SK-N-MC (cell line): ENCODE data around the gene GHRL.

Source experiments
- DNase-seq: peaks from one replicate; pipeline ENCODE4 v3.0.0-alpha.2; 2011; ENCODE audit warnings: low read depth, low spot score
- H3K27ac ChIP-seq: fragments of 200-600 bp; sonication (generic); 2 replicates; pipeline ENCODE4 v1.5.1; 2016; ENCODE audit warnings: mixed run types
- H3K36me3 ChIP-seq: fragments of 200-600 bp; sonication (generic); 2 replicates; pipeline ENCODE4 v1.6.1; 2017; ENCODE audit warnings: antibody characterized with exemption, low read length, mixed read lengths; ENCODE audit not compliant: insufficient read depth
- H3K4me3 ChIP-seq: fragments of 200-600 bp; sonication (generic); 2 replicates; pipeline ENCODE4 v1.5.1; 2016
- H3K9ac ChIP-seq: fragments of 200-600 bp; sonication (generic); 2 replicates; pipeline ENCODE4 v1.8.0; 2017; ENCODE audit warnings: mixed run types, mixed read lengths; ENCODE audit not compliant: insufficient read length
- H3K9me3 ChIP-seq: fragments of 200-600 bp; sonication (generic); 2 replicates; pipeline ENCODE4 v1.6.1; 2017; ENCODE audit warnings: low read depth, mild to moderate bottlenecking, antibody characterized with exemption, low read length, moderate library complexity, mixed read lengths
- EZH2 ChIP-seq: fragments of 200-600 bp; sonication (generic); IDR thresholded peaks from one replicate; pipeline ENCODE4 v1.6.1; 2017; ENCODE audit warnings: antibody characterized with exemption
- FOXP2 ChIP-seq: optimal IDR thresholded peaks from 2 replicates; pipeline ENCODE3; 2011; ENCODE audit warnings: mild to moderate bottlenecking, moderate library complexity; ENCODE audit not compliant: insufficient read depth; ENCODE audit errors: extremely low read length, control extremely low read depth
- POLR2AphosphoS5 ChIP-seq: IDR thresholded peaks from 2 replicates; pipeline ENCODE4 v1.6.1; 2012; ENCODE audit warnings: mild to moderate bottlenecking, low read depth, low read length, borderline replicate concordance

Gene GHRL

DNA sequence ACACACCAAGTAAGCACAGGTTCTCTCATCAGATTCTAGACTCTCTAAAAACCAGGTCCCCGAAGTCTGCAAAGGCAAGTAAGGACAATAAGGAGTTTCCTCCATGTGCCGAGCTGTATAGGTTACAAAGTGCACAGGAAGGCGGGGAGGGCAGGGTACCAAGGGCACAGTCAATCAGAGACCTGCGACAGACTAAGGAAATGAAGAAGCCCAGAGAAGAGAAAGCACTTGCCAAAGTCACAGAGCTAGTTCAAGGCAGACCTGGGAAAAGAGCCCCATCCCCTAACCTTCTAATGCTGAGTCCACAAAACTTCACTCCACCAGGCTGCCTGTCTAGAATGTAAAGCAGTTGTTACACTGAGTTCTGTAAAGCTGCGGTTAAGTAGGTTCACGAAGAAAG lies 26.5 kb upstream of the GHRL start:
- no peak for DNase-seq
- Histone ChIP-seq H3K27ac (no peak overlapping the region), H3K9me3 (no peaks in the 10 kb centered on the region), H3K4me3 (no peak overlapping the region), H3K9ac (no peak overlapping the region), H3K36me3 (peaks cover 15% of the 10 kb centered on the region; the same call in 1 of the 2 replicates)
- TF ChIP-seq EZH2, result no peak

DNA sequence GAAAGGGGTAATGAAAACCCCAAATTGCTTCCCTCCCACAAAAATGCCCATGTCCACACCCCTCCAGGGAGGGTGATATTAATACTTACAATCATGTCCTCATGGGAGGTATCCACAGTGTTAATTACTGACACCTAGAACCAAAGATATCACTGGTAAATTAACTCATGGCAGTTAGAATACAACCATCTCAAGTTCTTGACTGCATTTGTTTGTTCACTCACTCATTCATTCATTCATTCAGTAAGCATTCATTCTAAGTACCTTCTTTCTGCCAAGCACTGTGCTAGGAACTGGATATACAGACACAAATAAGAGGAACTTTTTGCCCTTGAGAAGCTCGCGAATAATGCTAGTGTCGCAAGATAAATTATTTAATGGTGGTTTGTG lies 25.2 kb upstream of the GHRL start:
- Histone ChIP-seq H3K9me3 (no peaks in the 10 kb centered on the region), H3K27ac (no peak overlapping the region), H3K9ac (no peak overlapping the region), H3K36me3 (peaks cover 15% of the 10 kb centered on the region; the same call in 1 of the 2 replicates), H3K4me3 (no peak overlapping the region)
- TF ChIP-seq EZH2, result no peak
- no peak for TF ChIP-seq POLR2AphosphoS5
- TF ChIP-seq FOXP2, result no peak
- DNase-seq, result no peak

DNA sequence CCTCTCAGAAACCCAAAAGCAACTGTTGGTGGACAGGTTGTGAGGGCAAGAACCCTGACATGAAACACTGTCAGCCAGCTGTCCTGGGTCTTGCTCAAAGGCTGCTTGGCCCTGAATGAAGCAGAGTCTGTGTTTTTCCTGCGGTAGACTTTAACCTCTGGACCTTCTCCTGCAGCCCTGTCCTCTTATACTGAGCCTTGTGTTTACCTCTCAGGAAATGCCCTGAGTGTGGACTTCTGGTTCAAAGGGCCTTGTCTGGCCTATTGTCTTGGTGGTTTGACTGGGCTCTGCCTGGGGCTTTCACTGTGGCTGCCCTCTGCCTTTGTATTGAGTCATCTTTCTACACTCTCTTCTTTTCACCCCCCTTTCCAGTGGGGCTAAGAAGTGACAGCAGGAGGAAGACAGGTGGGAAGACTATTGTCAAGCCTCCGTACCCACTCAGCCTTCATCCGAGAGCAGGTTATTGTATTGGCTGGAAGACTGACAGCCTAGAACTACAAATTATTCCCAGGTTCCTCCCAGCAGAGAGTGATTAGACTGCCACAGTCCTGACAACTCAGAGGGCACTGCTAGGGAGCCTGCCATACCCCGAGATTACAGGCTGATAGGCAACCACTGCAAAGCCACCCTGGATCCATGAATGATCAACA lies 24.7 kb upstream of the GHRL start:
- Histone ChIP-seq H3K9ac (no peak overlapping the region), H3K27ac (no peak overlapping the region), H3K9me3 (no peaks in the 10 kb centered on the region), H3K36me3 (peaks cover 15% of the 10 kb centered on the region; the same call in 1 of the 2 replicates), H3K4me3 (no peak overlapping the region)
- no peak for DNase-seq
- TF ChIP-seq FOXP2 (no peak), POLR2AphosphoS5 (no peak), EZH2 (no peak)

- DNase-seq, result no peak
- Histone ChIP-seq H3K4me3 (no peak overlapping the region), H3K36me3 (peaks cover 15% of the 10 kb centered on the region; the same call in 1 of the 2 replicates), H3K27ac (no peak overlapping the region), H3K9me3 (no peaks in the 10 kb centered on the region), H3K9ac (no peak overlapping the region)
- TF ChIP-seq POLR2AphosphoS5 (no peak), EZH2 (no peak), FOXP2 (no peak)
These were observed 23.1 kb upstream of the GHRL start for GRCh38 chr3:10315771-10316344.

DNA sequence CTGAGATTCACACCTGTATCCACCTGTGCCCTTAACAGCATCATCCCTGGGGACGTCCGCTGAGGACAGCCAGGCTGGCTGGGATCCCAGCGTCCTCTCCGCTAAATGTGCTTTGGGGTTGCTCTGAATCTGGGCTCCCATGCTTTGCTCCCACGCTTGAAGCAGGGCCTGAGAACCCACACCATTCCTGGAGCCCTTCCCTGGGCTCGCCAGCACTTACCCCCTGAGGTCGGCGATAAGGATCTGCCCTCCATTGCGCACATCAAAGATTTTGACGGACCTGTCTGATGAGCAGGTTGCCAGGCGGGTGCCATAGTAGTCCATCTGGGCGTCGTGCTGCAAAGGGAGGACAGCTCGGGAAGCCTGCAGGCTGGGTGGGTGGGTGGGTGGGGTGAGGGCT lies 22.4 kb upstream of the GHRL start:
- Histone ChIP-seq H3K9me3 (no peaks in the 10 kb centered on the region), H3K9ac (no peak overlapping the region), H3K4me3 (no peak overlapping the region), H3K27ac (no peak overlapping the region), H3K36me3 (peaks cover 15% of the 10 kb centered on the region; the same call in 1 of the 2 replicates)
- TF ChIP-seq POLR2AphosphoS5 (no peak), FOXP2 (no peak), EZH2 (no peak)
- DNase-seq, result no peak

- H3K27ac ChIP-seq, result no peak overlapping the region
- no peak for DNase-seq
- H3K36me3 ChIP-seq, result peaks cover 8% of the 10 kb centered on the region; the same call in 1 of the 2 replicates
- TF ChIP-seq EZH2, result no peak
- TF ChIP-seq POLR2AphosphoS5, result no peak
- no peak overlapping the region for H3K4me3 ChIP-seq
- no peaks in the 10 kb centered on the region for H3K9me3 ChIP-seq
- no peak overlapping the region for H3K9ac ChIP-seq
These were observed 20.1 kb upstream of the GHRL start for GRCh38 chr3:10312861-10313260.

DNA sequence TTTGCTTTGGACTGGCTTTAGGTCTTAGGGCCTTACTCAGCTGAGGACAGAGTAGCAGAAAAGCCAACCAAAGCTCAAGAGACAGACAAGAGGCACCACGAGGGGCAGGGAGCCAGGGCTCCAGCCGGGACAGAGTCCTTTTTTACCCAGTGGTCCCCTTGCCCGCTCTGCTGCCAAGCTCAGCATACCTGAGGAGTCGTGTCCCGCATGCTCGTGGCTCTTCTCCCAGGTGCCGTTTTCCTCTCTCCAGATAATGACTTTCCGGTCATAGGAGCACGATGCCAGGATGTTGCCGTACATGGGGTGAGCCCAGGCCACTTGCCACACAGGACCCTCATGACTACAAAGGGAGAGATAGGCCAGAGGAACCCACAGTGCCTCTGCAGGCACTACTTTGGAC lies 19.6 kb upstream of the GHRL start:
- H3K36me3 ChIP-seq, result peaks cover 8% of the 10 kb centered on the region; the same call in 1 of the 2 replicates
- TF ChIP-seq POLR2AphosphoS5, result no peak
- no peak for TF ChIP-seq FOXP2
- TF ChIP-seq EZH2, result no peak
- no peak overlapping the region for H3K9ac ChIP-seq
- no peaks in the 10 kb centered on the region for H3K9me3 ChIP-seq
- no peak overlapping the region for H3K4me3 ChIP-seq
- no peak for DNase-seq
- H3K27ac ChIP-seq, result no peak overlapping the region

DNA sequence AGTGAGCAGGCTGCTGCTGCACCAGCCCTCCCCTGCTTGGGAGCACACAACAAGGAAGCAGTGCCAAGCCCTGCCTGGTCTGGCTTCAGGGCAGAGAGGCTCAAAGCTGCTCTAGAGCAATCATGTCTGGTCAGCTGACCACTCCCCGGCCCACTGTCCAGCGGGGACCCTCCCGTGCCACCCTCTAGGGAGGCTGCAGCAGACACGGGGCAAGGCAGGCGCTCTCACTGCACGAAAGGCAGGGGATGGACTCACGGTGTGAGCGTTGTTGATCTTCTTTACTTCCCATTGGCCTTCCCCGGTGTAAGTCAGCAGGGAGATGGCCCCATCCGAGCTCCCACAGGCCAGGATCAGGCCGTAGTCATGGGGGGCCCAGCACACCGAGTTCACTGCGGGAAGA lies 19.0 kb upstream of the GHRL start:
- peaks cover 8% of the 10 kb centered on the region; the same call in 1 of the 2 replicates for H3K36me3 ChIP-seq
- no peaks in the 10 kb centered on the region for H3K9me3 ChIP-seq
- TF ChIP-seq POLR2AphosphoS5 (no peak), FOXP2 (no peak), EZH2 (no peak)
- DNase-seq, result no peak
- H3K27ac ChIP-seq, result no peak overlapping the region
- no peak overlapping the region for H3K9ac ChIP-seq
- no peak overlapping the region for H3K4me3 ChIP-seq

- DNase-seq, result no peak
- H3K4me3 ChIP-seq, result no peak overlapping the region
- H3K9ac ChIP-seq, result no peak overlapping the region
- peaks cover 8% of the 10 kb centered on the region; the same call in 1 of the 2 replicates for H3K36me3 ChIP-seq
- no peaks in the 10 kb centered on the region for H3K9me3 ChIP-seq
- H3K27ac ChIP-seq, result peak overlapping the region; percentile 31; the same call in 1 of the 2 replicates
- TF ChIP-seq EZH2 (no peak), POLR2AphosphoS5 (no peak), FOXP2 (no peak)
These were observed 17.8 kb upstream of the GHRL start for GRCh38 chr3:10310578-10310977.
